ENCODE data around the gene RABGAP1L. TPM values are rescaled to one million over a fixed set of nuclear protein-coding genes. Genes with fewer than 3 reads are reported as not detected.
"Not testable (repeated sequence)": the region's sequence is repeated elsewhere in the genome, so short reads cannot be mapped to it uniquely, and the experiment has no call there.

Gene RABGAP1L
- total RNA-seq, 1 experiment from 2014 or later, result 57.4 TPM

DNA sequence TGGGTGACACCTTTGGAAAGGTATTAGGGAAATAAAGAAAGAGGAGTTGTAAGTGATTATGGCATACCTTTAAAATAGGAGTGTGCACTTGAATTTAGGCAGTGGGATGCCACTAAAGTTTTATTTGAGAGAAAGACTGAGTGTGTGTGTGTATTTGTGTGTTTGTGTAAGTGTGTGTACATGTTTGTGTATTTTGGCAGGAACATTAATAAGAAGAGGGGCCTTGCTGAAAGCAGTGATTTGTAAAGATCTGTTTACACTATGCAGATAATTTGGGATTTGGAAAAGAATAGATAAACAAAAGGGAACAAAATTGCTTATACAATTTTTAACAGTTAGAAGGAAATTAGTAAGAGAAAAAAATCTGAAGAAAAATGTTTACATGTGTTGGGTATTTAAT lies 409.2 kb downstream of the RABGAP1L start:
- ChIA-PET CTCF (no interaction called here), POLR2A (ENCODE audit: unreplicated experiment) (no interaction called here)
- no peak overlapping the region for H3K4me2 ChIP-seq
- H3K9me3 ChIP-seq (ENCODE audit: insufficient read depth, low read depth), result no peaks in the 10 kb centered on the region
- H3K79me2 ChIP-seq (ENCODE audit: low read depth), result no peaks in the 10 kb centered on the region
- H3K36me3 ChIP-seq (ENCODE audit: low read depth), result no peaks in the 10 kb centered on the region
- H4K20me1 ChIP-seq (ENCODE audit: insufficient read depth), result no peaks in the 10 kb centered on the region
- DNase-seq, result no peak
- no peaks in the 10 kb centered on the region; the same call in 1 of the 2 replicates for H3K9me2 ChIP-seq (ENCODE audit: insufficient read depth)
- H3K27ac ChIP-seq, result no peak overlapping the region
- no peaks in the 10 kb centered on the region for H3K4me1 ChIP-seq (replicated peaks; ENCODE audit: insufficient read depth)
- no peak for TF ChIP-seq EZH2 (IDR thresholded peaks at IDR 0.05; ENCODE audit: low read depth)
- TF ChIP-seq, protein P1, sequence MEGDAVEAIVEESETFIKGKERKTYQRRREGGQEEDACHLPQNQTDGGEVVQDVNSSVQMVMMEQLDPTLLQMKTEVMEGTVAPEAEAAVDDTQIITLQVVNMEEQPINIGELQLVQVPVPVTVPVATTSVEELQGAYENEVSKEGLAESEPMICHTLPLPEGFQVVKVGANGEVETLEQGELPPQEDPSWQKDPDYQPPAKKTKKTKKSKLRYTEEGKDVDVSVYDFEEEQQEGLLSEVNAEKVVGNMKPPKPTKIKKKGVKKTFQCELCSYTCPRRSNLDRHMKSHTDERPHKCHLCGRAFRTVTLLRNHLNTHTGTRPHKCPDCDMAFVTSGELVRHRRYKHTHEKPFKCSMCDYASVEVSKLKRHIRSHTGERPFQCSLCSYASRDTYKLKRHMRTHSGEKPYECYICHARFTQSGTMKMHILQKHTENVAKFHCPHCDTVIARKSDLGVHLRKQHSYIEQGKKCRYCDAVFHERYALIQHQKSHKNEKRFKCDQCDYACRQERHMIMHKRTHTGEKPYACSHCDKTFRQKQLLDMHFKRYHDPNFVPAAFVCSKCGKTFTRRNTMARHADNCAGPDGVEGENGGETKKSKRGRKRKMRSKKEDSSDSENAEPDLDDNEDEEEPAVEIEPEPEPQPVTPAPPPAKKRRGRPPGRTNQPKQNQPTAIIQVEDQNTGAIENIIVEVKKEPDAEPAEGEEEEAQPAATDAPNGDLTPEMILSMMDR (conservative IDR thresholded peaks at IDR 0.05), result no peak
- no TSS peak for BruUV-seq (replicated peaks)
- no peak overlapping the region for H3K4me3 ChIP-seq
- intact Hi-C loops (cut with micrococcal nuclease; ENCODE audit: unreplicated experiment), result no loop called here
- no peaks in the 10 kb centered on the region for H3K27me3 ChIP-seq (ENCODE audit: insufficient read depth, low read depth)
- H3F3A ChIP-seq (ENCODE audit: insufficient read depth, low read depth), result no peaks in the 10 kb centered on the region
- no peak overlapping the region for H2AFZ ChIP-seq

DNA sequence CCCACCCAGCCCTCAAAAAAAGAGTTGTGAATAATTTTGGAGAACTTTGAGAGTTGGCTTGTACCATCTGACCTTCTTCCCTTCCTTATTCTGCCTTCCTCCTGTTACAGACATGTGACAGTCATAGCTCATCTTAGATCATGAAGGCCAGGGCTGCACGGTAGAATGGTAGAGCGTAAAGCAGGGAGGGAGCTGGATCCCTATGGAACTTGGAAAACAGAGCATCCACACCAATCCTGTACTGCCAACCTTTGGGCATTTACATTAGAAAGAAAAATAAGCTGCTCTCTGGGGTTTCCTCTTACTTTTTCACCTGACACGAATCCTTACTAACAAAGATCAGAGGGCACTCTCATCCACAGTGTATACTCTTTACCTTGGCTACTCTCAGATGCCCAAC lies 409.9 kb downstream of the RABGAP1L start:
- H3K9me3 ChIP-seq (ENCODE audit: insufficient read depth, low read depth), result no peaks in the 10 kb centered on the region
- no peak overlapping the region for H3K4me2 ChIP-seq
- DNase-seq, result no peak
- BruUV-seq (replicated peaks), result no TSS peak
- no peaks in the 10 kb centered on the region for H4K20me1 ChIP-seq (ENCODE audit: insufficient read depth)
- no peaks in the 10 kb centered on the region for H3K79me2 ChIP-seq (ENCODE audit: low read depth)
- no peak overlapping the region for H3K4me3 ChIP-seq
- CTCF ChIA-PET, result no interaction called here
- intact Hi-C loops (cut with micrococcal nuclease; ENCODE audit: unreplicated experiment), result no loop called here
- H3K27me3 ChIP-seq (ENCODE audit: insufficient read depth, low read depth), result no peaks in the 10 kb centered on the region
- no peaks in the 10 kb centered on the region for H3K4me1 ChIP-seq (replicated peaks; ENCODE audit: insufficient read depth)
- POLR2A ChIA-PET (ENCODE audit: unreplicated experiment), result no interaction called here
- H3K36me3 ChIP-seq (ENCODE audit: low read depth), result no peaks in the 10 kb centered on the region
- TF ChIP-seq, protein P1 (conservative IDR thresholded peaks at IDR 0.05), result no peak
- TF ChIP-seq EZH2 (IDR thresholded peaks at IDR 0.05; ENCODE audit: low read depth), result no peak
- no peaks in the 10 kb centered on the region; the same call in 1 of the 2 replicates for H3K9me2 ChIP-seq (ENCODE audit: insufficient read depth)
- H2AFZ ChIP-seq, result no peak overlapping the region
- H3K27ac ChIP-seq, result no peak overlapping the region
- H3F3A ChIP-seq (ENCODE audit: insufficient read depth, low read depth), result no peaks in the 10 kb centered on the region

DNA sequence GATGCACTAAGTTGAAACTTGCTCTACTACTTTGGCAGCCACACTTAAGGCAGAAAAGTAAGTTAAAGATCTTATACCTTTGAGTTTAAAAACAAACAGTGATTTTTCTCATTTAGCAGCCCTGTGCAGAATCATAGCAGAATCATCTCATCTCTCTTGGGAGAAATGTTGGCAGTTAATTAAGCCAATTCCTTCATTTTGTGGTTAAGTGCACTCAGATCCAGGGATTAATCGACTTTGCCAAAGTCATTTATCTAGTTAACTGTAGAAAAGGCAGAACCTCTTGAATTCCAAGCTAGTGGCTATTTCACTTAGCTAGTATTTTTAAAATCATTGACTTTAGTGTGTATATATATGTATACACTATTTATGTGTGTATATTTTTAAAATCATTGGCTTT lies 413.5 kb downstream of the RABGAP1L start:
- Histone ChIP-seq H3K9me2 (ENCODE audit: insufficient read depth) (no peaks in the 10 kb centered on the region; the same call in 1 of the 2 replicates), H3K79me2 (ENCODE audit: low read depth) (no peaks in the 10 kb centered on the region), H3K4me2 (no peak overlapping the region), H3K27ac (no peak overlapping the region), H2AFZ (no peak overlapping the region), H3K4me3 (no peak overlapping the region), H3F3A (ENCODE audit: insufficient read depth, low read depth) (no peaks in the 10 kb centered on the region), H3K4me1 (replicated peaks; ENCODE audit: insufficient read depth) (no peaks in the 10 kb centered on the region), H3K9me3 (ENCODE audit: insufficient read depth, low read depth) (no peaks in the 10 kb centered on the region), H3K27me3 (ENCODE audit: insufficient read depth, low read depth) (no peaks in the 10 kb centered on the region), H3K36me3 (ENCODE audit: low read depth) (no peaks in the 10 kb centered on the region), H4K20me1 (ENCODE audit: insufficient read depth) (no peaks in the 10 kb centered on the region)
- BruUV-seq (replicated peaks), result no TSS peak
- TF ChIP-seq, protein P1 (conservative IDR thresholded peaks at IDR 0.05), result no peak
- no peak for TF ChIP-seq EZH2 (IDR thresholded peaks at IDR 0.05; ENCODE audit: low read depth)
- ChIA-PET POLR2A (ENCODE audit: unreplicated experiment) (no interaction called here), CTCF (no interaction called here)
- DNase-seq, result no peak
- intact Hi-C loops (cut with micrococcal nuclease; ENCODE audit: unreplicated experiment), result no loop called here

DNA sequence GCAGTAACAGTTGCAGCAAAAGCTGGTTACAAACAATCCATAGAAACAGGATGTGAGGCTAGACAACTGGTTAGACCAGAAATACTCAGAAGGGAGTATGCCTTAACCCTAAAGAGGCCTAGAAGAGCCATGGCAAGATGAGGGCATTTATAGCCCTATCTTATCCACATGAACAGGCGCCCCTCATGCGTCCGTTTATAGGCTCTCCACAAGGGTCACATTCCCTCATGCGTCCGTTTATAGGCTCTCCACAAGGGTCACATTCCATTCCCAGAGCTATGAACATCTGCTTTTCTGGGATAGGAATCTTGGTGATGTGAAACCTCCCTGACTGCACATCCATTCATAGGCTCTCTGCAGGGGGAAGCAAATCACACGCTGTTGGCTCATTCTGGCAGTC lies 416.8 kb downstream of the RABGAP1L start:
- H4K20me1 ChIP-seq (ENCODE audit: insufficient read depth); BruUV-seq (replicated peaks); POLR2A ChIA-PET (ENCODE audit: unreplicated experiment); H3K36me3 ChIP-seq (ENCODE audit: low read depth); H3K9me2 ChIP-seq (ENCODE audit: insufficient read depth); H3K9me3 ChIP-seq (ENCODE audit: insufficient read depth, low read depth); H3K27me3 ChIP-seq (ENCODE audit: insufficient read depth, low read depth); H3K79me2 ChIP-seq (ENCODE audit: low read depth); H3F3A ChIP-seq (ENCODE audit: insufficient read depth, low read depth); CTCF ChIA-PET; DNase-seq; intact Hi-C loops (cut with micrococcal nuclease; ENCODE audit: unreplicated experiment); H2AFZ ChIP-seq; H3K4me1 ChIP-seq (replicated peaks; ENCODE audit: insufficient read depth); H3K4me2 ChIP-seq; H3K4me3 ChIP-seq; H3K27ac ChIP-seq: not testable (repeated sequence)
